Esophagus muscularis mucosa (tissue), 4 donors: Measurements from ENCODE around the gene LCE6A.

Experiments
- CTCF ChIP-seq, 3 experiments: fragments of 200-600 bp in 2 of 3; fragments of 450-650 bp in 1 of 3; sonication (generic) in 2 of 3; IDR thresholded peaks; one replicate each; pipeline ENCODE4 v1.5.1; 2017 to 2019; ENCODE audit warnings: antibody characterized with exemption in 3 of 3, mild to moderate bottlenecking in 2 of 3, moderate library complexity in 1 of 3
- EP300 ChIP-seq: sonication (generic); formaldehyde crosslinking; IDR thresholded peaks from one replicate; pipeline ENCODE4 v1.6.1; 2017; ENCODE audit warnings: antibody characterized with exemption
- POLR2A ChIP-seq: fragments of 450-650 bp; IDR thresholded peaks from one replicate; pipeline ENCODE4 v1.6.1; 2017; ENCODE audit warnings: antibody characterized with exemption, moderate library complexity, mild to moderate bottlenecking, low read depth
- POLR2AphosphoS5 ChIP-seq, 2 donors: sonication (generic); formaldehyde crosslinking; IDR thresholded peaks; one replicate each; pipeline ENCODE4 v1.6.1; 2017; ENCODE audit warnings: antibody characterized with exemption in 2 of 2

- TF ChIP-seq CTCF (IDR thresholded peaks at IDR 0.05): no peak
- no peak for TF ChIP-seq EP300
- TF ChIP-seq POLR2A: no peak
- TF ChIP-seq POLR2AphosphoS5 (IDR thresholded peaks at IDR 0.05): no peak
Observed at GRCh38 chr1:152824964-152825363, 17.7 kb upstream of the LCE6A start.
